RWPE2 (cell line): ENCODE data around the gene GIPC1.
A peak's percentile ranks its signal among the peaks of the same experiment; 100 is the strongest.

ENCODE experiments used
- ATAC-seq: fragments of 200-7000 bp; cut with Tn5 transposase; 3 replicates; pipeline ENCODE4 v1.9.1; 2021; ENCODE audit warnings: low read depth
- DNase-seq: peaks from one replicate; pipeline ENCODE4 v3.0.0-alpha.2; 2020; ENCODE audit warnings: low spot score
- H3K27ac ChIP-seq: fragments of 450-650 bp; 2 replicates; pipeline ENCODE4 v1.5.1; 2017; ENCODE audit warnings: mild to moderate bottlenecking; ENCODE audit not compliant: poor library complexity, severe bottlenecking
- H3K27me3 ChIP-seq: fragments of 250-450 bp; sonication (Bioruptor Pico); 2 replicates; pipeline ENCODE4 v1.5.1; 2021; ENCODE audit warnings: mild to moderate bottlenecking, moderate library complexity; ENCODE audit not compliant: insufficient read depth, poor library complexity, severe bottlenecking
- H3K36me3 ChIP-seq: fragments of 250-450 bp; sonication (Bioruptor Pico); 2 replicates; pipeline ENCODE4 v1.5.1; 2020; ENCODE audit warnings: low read depth, mild to moderate bottlenecking, moderate library complexity
- H3K4me1 ChIP-seq: fragments of 250-450 bp; sonication (Bioruptor Pico); 2 replicates; pipeline ENCODE4 v1.5.1; 2021; ENCODE audit warnings: mild to moderate bottlenecking, moderate library complexity; ENCODE audit not compliant: insufficient read depth, poor library complexity, severe bottlenecking
- H3K4me3 ChIP-seq: fragments of 250-450 bp; sonication (Bioruptor Pico); 2 replicates; pipeline ENCODE4 v1.5.1; 2021; ENCODE audit warnings: mild to moderate bottlenecking, moderate library complexity; ENCODE audit not compliant: severe bottlenecking
- H3K9me3 ChIP-seq: fragments of 250-450 bp; sonication (Bioruptor Pico); 2 replicates; pipeline ENCODE4 v1.5.1; 2021; ENCODE audit warnings: mild to moderate bottlenecking, moderate library complexity; ENCODE audit not compliant: severe bottlenecking
- TF ChIP-seq, protein P1 (sequence below): fragments of 450-650 bp; IDR thresholded peaks from one replicate; pipeline ENCODE4 v1.5.1; 2017; ENCODE audit warnings: mild to moderate bottlenecking, moderate library complexity; ENCODE audit not compliant: poor library complexity, severe bottlenecking

The GIPC1 gene

DNA sequence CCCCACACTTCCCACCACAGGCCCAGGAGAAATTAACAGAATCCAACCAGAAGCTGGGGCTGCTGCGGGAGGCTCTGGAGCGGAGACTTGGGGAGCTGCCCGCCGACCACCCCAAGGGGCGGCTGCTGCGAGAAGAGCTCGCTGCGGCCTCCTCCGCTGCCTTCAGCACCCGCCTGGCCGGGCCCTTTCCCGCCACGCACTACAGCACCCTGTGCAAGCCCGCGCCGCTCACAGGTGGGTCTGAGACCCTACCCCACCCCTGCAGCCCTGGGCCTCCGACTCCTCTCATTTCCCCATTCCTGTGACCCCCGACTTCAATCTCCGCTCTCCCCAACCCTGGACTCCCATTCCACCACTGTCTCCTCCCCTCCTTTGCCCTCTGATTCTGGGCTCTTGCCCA, 45.1 kb downstream of the GIPC1 start:
- Histone ChIP-seq H3K27ac (no peak overlapping the region), H3K9me3 (no peaks in the 10 kb centered on the region), H3K4me1 (no peaks in the 10 kb centered on the region), H3K36me3 (peaks cover 45% of the 10 kb centered on the region), H3K4me3 (no peak overlapping the region), H3K27me3 (no peaks in the 10 kb centered on the region)
- ATAC-seq (no peak), DNase-seq (no peak)
- TF ChIP-seq, protein P1, sequence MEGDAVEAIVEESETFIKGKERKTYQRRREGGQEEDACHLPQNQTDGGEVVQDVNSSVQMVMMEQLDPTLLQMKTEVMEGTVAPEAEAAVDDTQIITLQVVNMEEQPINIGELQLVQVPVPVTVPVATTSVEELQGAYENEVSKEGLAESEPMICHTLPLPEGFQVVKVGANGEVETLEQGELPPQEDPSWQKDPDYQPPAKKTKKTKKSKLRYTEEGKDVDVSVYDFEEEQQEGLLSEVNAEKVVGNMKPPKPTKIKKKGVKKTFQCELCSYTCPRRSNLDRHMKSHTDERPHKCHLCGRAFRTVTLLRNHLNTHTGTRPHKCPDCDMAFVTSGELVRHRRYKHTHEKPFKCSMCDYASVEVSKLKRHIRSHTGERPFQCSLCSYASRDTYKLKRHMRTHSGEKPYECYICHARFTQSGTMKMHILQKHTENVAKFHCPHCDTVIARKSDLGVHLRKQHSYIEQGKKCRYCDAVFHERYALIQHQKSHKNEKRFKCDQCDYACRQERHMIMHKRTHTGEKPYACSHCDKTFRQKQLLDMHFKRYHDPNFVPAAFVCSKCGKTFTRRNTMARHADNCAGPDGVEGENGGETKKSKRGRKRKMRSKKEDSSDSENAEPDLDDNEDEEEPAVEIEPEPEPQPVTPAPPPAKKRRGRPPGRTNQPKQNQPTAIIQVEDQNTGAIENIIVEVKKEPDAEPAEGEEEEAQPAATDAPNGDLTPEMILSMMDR: no peak

DNA sequence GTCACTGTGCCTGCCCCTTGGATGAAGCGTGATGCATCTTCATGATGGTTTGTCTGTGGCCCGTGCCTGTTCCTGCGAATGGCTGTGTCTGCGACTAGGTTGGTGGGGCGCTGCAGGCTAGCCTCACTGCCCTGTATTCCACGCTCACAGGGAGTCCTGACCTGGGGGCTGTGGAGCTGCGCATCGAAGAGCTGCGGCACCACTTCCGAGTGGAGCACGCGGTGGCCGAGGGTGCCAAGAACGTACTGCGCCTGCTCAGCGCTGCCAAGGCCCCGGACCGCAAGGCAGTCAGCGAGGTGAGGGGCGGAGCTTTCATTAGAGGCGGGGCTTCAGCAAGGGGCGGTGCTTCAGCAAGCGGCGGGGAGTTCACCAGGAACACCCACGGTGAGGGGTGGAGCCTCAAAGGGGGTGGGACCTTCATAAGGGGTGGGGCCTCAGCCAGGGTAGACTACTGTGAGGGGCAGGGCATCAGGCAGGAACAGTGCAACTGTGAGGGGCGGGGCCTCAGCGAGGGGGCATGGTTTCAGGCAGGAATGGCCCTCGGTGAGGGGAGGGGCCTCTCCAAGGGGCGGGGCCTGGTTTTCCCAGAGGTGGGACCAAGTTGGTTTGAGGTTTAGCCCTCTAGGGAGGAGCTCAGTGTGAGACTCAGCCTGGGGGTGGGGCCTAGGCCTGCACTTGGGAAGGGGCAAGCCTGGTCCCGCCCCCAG, 45.6 kb downstream of the GIPC1 start:
- TF ChIP-seq, protein P1: no peak
- H3K9me3 ChIP-seq: no peaks in the 10 kb centered on the region
- DNase-seq (peak; percentile 75), ATAC-seq (peak; percentile 75)
- H3K4me1 ChIP-seq: no peaks in the 10 kb centered on the region
- peaks cover 49% of the 10 kb centered on the region for H3K36me3 ChIP-seq
- H3K4me3 ChIP-seq: no peak overlapping the region
- H3K27me3 ChIP-seq: no peaks in the 10 kb centered on the region
- H3K27ac ChIP-seq: no peak overlapping the region

- TF ChIP-seq, protein P1: no peak
- H3K4me1 ChIP-seq: no peaks in the 10 kb centered on the region
- ATAC-seq (no peak), DNase-seq (no peak)
- peaks cover 58% of the 10 kb centered on the region for H3K36me3 ChIP-seq
- no peaks in the 10 kb centered on the region for H3K9me3 ChIP-seq
- no peak overlapping the region for H3K27ac ChIP-seq
- no peaks in the 10 kb centered on the region for H3K27me3 ChIP-seq
- H3K4me3 ChIP-seq: no peak overlapping the region
Observed at GRCh38 chr19:14449321-14449720, 46.6 kb downstream of the GIPC1 start.

DNA sequence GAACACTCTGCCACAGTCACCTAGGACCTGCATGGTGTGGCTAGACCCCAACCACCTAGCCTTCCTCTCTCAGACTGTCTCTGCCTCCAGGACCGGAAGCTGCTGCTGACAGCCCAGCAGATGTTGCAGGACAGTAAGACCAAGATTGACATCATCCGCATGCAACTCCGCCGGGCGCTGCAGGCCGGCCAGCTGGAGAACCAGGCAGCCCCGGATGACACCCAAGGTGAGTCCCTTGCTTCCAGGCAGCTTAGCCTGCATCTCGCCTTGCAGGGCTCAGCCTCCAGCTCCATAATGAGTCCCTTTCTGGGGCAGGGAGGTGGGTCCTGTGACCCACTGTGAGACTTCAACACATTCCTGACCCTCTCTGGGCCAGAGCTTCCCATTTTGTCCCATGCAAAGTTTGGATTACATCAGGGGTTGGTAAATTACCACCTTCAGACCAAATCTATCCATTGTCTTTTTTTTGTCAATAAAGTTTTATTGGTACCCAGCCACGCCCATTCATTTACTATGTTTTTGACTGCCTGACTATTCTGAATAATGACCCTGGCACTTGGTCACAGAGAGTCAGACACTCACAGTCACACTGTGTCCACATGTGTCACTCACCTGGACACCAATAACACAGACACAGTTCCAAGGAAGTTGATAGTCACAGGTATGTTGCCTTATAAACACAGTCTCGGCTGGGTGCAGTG, 49.4 kb downstream of the GIPC1 start:
- TF ChIP-seq, protein P1: no peak
- no peaks in the 10 kb centered on the region for H3K9me3 ChIP-seq
- ATAC-seq (no peak), DNase-seq (no peak)
- H3K27me3 ChIP-seq: no peaks in the 10 kb centered on the region
- no peaks in the 10 kb centered on the region for H3K4me1 ChIP-seq
- H3K27ac ChIP-seq: no peak overlapping the region
- H3K4me3 ChIP-seq: no peak overlapping the region
- peaks cover 72% of the 10 kb centered on the region for H3K36me3 ChIP-seq
